Loucy (cell line): ENCODE results near the gene EXOG.

Experiments
- H2AFZ ChIP-seq: fragments of 200-600 bp; sonication (generic); 2 replicates; pipeline ENCODE4 v1.6.0; 2016; ENCODE audit warnings: antibody characterized with exemption, mild to moderate bottlenecking, low read length, moderate library complexity
- H3F3A ChIP-seq: fragments of 200-600 bp; 2 replicates; pipeline ENCODE4 v1.6.0; 2016; ENCODE audit warnings: antibody characterized with exemption, low read depth, mild to moderate bottlenecking
- H3K27me3 ChIP-seq: fragments of 200-600 bp; sonication (generic); 2 replicates; pipeline ENCODE4 v1.6.1; 2014; ENCODE audit warnings: low read length, mild to moderate bottlenecking; ENCODE audit not compliant: insufficient read depth, poor library complexity, severe bottlenecking
- H3K36me3 ChIP-seq: fragments of 200-600 bp; sonication (generic); 2 replicates; pipeline ENCODE4 v1.6.1; 2016; ENCODE audit warnings: low read length; ENCODE audit not compliant: insufficient read depth
- H3K4me1 ChIP-seq: fragments of 200-600 bp; sonication (generic); 2 replicates; pipeline ENCODE4 v1.5.1; 2014; ENCODE audit warnings: low read length, mild to moderate bottlenecking; ENCODE audit not compliant: insufficient read depth, poor library complexity, severe bottlenecking
- H3K4me2 ChIP-seq: fragments of 200-600 bp; sonication (generic); 2 replicates; pipeline ENCODE4 v1.6.0; 2014; ENCODE audit warnings: antibody characterized with exemption, low read length, low read depth, mild to moderate bottlenecking; ENCODE audit not compliant: poor library complexity, severe bottlenecking
- H3K4me3 ChIP-seq: fragments of 200-600 bp; sonication (generic); 2 replicates; pipeline ENCODE4 v1.5.1; 2014; ENCODE audit warnings: low read length, mild to moderate bottlenecking, mixed read lengths; ENCODE audit not compliant: poor library complexity, severe bottlenecking
- H3K79me2 ChIP-seq: fragments of 200-600 bp; sonication (generic); 2 replicates; pipeline ENCODE4 v1.6.1; 2014; ENCODE audit warnings: low read length; ENCODE audit not compliant: insufficient read depth
- H3K9ac ChIP-seq: fragments of 200-600 bp; sonication (generic); 2 replicates; pipeline ENCODE4 v1.6.0; 2014; ENCODE audit warnings: mild to moderate bottlenecking, low read depth, low read length, moderate library complexity; ENCODE audit not compliant: poor library complexity, severe bottlenecking
- H3K9me2 ChIP-seq: fragments of 200-600 bp; sonication (generic); replicated peaks from 2 replicates; pipeline ENCODE4 v1.6.1; 2016; ENCODE audit warnings: low read depth, low read length, mixed read lengths
- H3K9me3 ChIP-seq: fragments of 200-600 bp; sonication (generic); 2 replicates; pipeline ENCODE4 v1.6.1; 2014; ENCODE audit warnings: mild to moderate bottlenecking, antibody characterized with exemption, low read length, low read depth; ENCODE audit not compliant: insufficient read depth
- H4K20me1 ChIP-seq: fragments of 200-600 bp; sonication (generic); 2 replicates; pipeline ENCODE4 v1.6.0; 2014; ENCODE audit warnings: antibody characterized with exemption, low read length, mild to moderate bottlenecking; ENCODE audit not compliant: insufficient read depth, poor library complexity, severe bottlenecking
- CTCF ChIP-seq: fragments of 200-600 bp; sonication (generic); conservative IDR thresholded peaks from 2 replicates; pipeline ENCODE4 v1.5.1; 2014; ENCODE audit warnings: mild to moderate bottlenecking, antibody characterized with exemption, low read length
- EZH2phosphoT487 ChIP-seq: fragments of 200-600 bp; IDR thresholded peaks from 2 replicates; pipeline ENCODE4 v1.6.1; 2018; ENCODE audit warnings: antibody characterized with exemption, mild to moderate bottlenecking, moderate library complexity, borderline replicate concordance

The EXOG gene

GRCh38 chr3:38532529-38532928 is 36.4 kb downstream of the EXOG start:
- H3K4me3 ChIP-seq: no peak overlapping the region
- no peaks in the 10 kb centered on the region for H3F3A ChIP-seq
- H3K36me3 ChIP-seq: no peaks in the 10 kb centered on the region; the same call in 1 of the 2 replicates
- H3K9me3 ChIP-seq: no peaks in the 10 kb centered on the region
- no peaks in the 10 kb centered on the region for H3K9me2 ChIP-seq
- no peak overlapping the region for H2AFZ ChIP-seq
- no peaks in the 10 kb centered on the region for H4K20me1 ChIP-seq
- no peaks in the 10 kb centered on the region for H3K27me3 ChIP-seq
- H3K4me1 ChIP-seq: no peaks in the 10 kb centered on the region
- TF ChIP-seq EZH2phosphoT487: no peak
- no peak for TF ChIP-seq CTCF
- H3K79me2 ChIP-seq: no peaks in the 10 kb centered on the region
- no peak overlapping the region for H3K4me2 ChIP-seq
- no peak overlapping the region for H3K9ac ChIP-seq

- no peaks in the 10 kb centered on the region for H3K27me3 ChIP-seq
- no peaks in the 10 kb centered on the region; the same call in 1 of the 2 replicates for H3K36me3 ChIP-seq
- H3F3A ChIP-seq: no peaks in the 10 kb centered on the region
- H3K9me3 ChIP-seq: no peaks in the 10 kb centered on the region
- no peaks in the 10 kb centered on the region for H3K79me2 ChIP-seq
- H3K4me1 ChIP-seq: no peaks in the 10 kb centered on the region
- no peak overlapping the region for H3K4me2 ChIP-seq
- H3K9me2 ChIP-seq: no peaks in the 10 kb centered on the region
- no peaks in the 10 kb centered on the region for H4K20me1 ChIP-seq
- no peak overlapping the region for H2AFZ ChIP-seq
- H3K4me3 ChIP-seq: no peak overlapping the region
- no peak overlapping the region for H3K9ac ChIP-seq
- TF ChIP-seq EZH2phosphoT487: no peak
- TF ChIP-seq CTCF: no peak
Measured at GRCh38 chr3:38533285-38533976, 37.3 kb downstream of the EXOG start.

GRCh38 chr3:38534180-38534579 is 38.0 kb downstream of the EXOG start:
- H3K36me3 ChIP-seq: no peaks in the 10 kb centered on the region
- H3K4me1 ChIP-seq: no peaks in the 10 kb centered on the region

GRCh38 chr3:38534604-38535003 is 38.5 kb downstream of the EXOG start:
- no peaks in the 10 kb centered on the region for H3K79me2 ChIP-seq
- no peaks in the 10 kb centered on the region for H3K27me3 ChIP-seq
- H3K4me2 ChIP-seq: no peak overlapping the region
- H3K9me3 ChIP-seq: no peaks in the 10 kb centered on the region
- no peak overlapping the region for H3K9ac ChIP-seq
- TF ChIP-seq EZH2phosphoT487 (no peak), CTCF (no peak)
- no peaks in the 10 kb centered on the region for H4K20me1 ChIP-seq
- H3F3A ChIP-seq: no peaks in the 10 kb centered on the region
- no peaks in the 10 kb centered on the region for H3K9me2 ChIP-seq
- H2AFZ ChIP-seq: no peak overlapping the region
- no peak overlapping the region for H3K4me3 ChIP-seq
- no peaks in the 10 kb centered on the region for H3K4me1 ChIP-seq
- H3K36me3 ChIP-seq: no peaks in the 10 kb centered on the region

More at GRCh38 chr3:38534180-38534579, 38.0 kb downstream of the EXOG start:
- Histone ChIP-seq H3K9me2 (no peaks in the 10 kb centered on the region), H3K9me3 (no peaks in the 10 kb centered on the region), H3K9ac (no peak overlapping the region), H3K4me2 (no peak overlapping the region), H4K20me1 (no peaks in the 10 kb centered on the region), H2AFZ (no peak overlapping the region), H3K79me2 (no peaks in the 10 kb centered on the region), H3K4me3 (no peak overlapping the region), H3F3A (no peaks in the 10 kb centered on the region), H3K27me3 (no peaks in the 10 kb centered on the region)
- no peak for TF ChIP-seq EZH2phosphoT487
